Ishikawa (cell line): Measurements from ENCODE around the gene BHMT.
A peak's percentile ranks its signal among the peaks of the same experiment; 100 is the strongest.

Experiments
- CEBPB ChIP-seq: IDR thresholded peaks from 2 replicates; pipeline ENCODE4 v1.6.1; 2012
- CREB1 ChIP-seq: IDR thresholded peaks from 2 replicates; pipeline ENCODE4 v1.6.1; 2012; ENCODE audit warnings: low read depth
- EGR1 ChIP-seq: IDR thresholded peaks from 2 replicates; pipeline ENCODE4 v1.6.1; 2012
- EP300 ChIP-seq: IDR thresholded peaks from 2 replicates; pipeline ENCODE4 v1.6.1; 2012; ENCODE audit warnings: borderline replicate concordance
- FOXM1 ChIP-seq: IDR thresholded peaks from 2 replicates; pipeline ENCODE4 v1.6.1; 2012; ENCODE audit warnings: low read depth, borderline replicate concordance
- NFIC ChIP-seq: IDR thresholded peaks from 2 replicates; pipeline ENCODE4 v1.6.1; 2012
- RAD21 ChIP-seq: IDR thresholded peaks from 2 replicates; pipeline ENCODE4 v1.6.1; 2012; ENCODE audit warnings: low read depth
- TAF1 ChIP-seq: IDR thresholded peaks from 2 replicates; pipeline ENCODE4 v1.6.1; 2012; ENCODE audit warnings: low read depth, mild to moderate bottlenecking
- TCF12 ChIP-seq: IDR thresholded peaks from 2 replicates; pipeline ENCODE4 v1.6.1; 2012; ENCODE audit warnings: low read depth
- TEAD4 ChIP-seq: IDR thresholded peaks from 2 replicates; pipeline ENCODE4 v1.6.1; 2012
- YY1 ChIP-seq: IDR thresholded peaks from 2 replicates; pipeline ENCODE4 v1.6.1; 2012; ENCODE audit warnings: low read depth
- ZBTB7A ChIP-seq: IDR thresholded peaks from 2 replicates; pipeline ENCODE4 v1.6.1; 2012; ENCODE audit warnings: low read depth
- TF ChIP-seq, protein P1 (sequence below): IDR thresholded peaks from 2 replicates; pipeline ENCODE4 v1.6.1; 2012
- TF ChIP-seq, protein P2 (sequence below): IDR thresholded peaks from 2 replicates; pipeline ENCODE4 v1.6.1; 2012; ENCODE audit warnings: low read depth, mild to moderate bottlenecking
- TF ChIP-seq, protein P3 (sequence below): IDR thresholded peaks from 2 replicates; pipeline ENCODE4 v1.6.1; 2012

BHMT gene

GRCh38 chr5:79111387-79111959 lies at the start of gene BHMT:
TSS of gene BHMT (plus strand) at chr5:79111809. CDS start at chr5:79111886, 77 bp downstream.
- TF ChIP-seq, protein P1, sequence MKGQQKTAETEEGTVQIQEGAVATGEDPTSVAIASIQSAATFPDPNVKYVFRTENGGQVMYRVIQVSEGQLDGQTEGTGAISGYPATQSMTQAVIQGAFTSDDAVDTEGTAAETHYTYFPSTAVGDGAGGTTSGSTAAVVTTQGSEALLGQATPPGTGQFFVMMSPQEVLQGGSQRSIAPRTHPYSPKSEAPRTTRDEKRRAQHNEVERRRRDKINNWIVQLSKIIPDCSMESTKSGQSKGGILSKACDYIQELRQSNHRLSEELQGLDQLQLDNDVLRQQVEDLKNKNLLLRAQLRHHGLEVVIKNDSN, result no peak
- TF ChIP-seq TAF1 (no peak), TCF12 (no peak), NFIC (no peak), CREB1 (no peak), ZBTB7A (no peak), EP300 (no peak), YY1 (no peak), TEAD4 (no peak), FOXM1 (no peak), CEBPB (no peak), EGR1 (no peak), RAD21 (no peak)
- TF ChIP-seq, protein P2, sequence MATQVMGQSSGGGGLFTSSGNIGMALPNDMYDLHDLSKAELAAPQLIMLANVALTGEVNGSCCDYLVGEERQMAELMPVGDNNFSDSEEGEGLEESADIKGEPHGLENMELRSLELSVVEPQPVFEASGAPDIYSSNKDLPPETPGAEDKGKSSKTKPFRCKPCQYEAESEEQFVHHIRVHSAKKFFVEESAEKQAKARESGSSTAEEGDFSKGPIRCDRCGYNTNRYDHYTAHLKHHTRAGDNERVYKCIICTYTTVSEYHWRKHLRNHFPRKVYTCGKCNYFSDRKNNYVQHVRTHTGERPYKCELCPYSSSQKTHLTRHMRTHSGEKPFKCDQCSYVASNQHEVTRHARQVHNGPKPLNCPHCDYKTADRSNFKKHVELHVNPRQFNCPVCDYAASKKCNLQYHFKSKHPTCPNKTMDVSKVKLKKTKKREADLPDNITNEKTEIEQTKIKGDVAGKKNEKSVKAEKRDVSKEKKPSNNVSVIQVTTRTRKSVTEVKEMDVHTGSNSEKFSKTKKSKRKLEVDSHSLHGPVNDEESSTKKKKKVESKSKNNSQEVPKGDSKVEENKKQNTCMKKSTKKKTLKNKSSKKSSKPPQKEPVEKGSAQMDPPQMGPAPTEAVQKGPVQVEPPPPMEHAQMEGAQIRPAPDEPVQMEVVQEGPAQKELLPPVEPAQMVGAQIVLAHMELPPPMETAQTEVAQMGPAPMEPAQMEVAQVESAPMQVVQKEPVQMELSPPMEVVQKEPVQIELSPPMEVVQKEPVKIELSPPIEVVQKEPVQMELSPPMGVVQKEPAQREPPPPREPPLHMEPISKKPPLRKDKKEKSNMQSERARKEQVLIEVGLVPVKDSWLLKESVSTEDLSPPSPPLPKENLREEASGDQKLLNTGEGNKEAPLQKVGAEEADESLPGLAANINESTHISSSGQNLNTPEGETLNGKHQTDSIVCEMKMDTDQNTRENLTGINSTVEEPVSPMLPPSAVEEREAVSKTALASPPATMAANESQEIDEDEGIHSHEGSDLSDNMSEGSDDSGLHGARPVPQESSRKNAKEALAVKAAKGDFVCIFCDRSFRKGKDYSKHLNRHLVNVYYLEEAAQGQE, result no peak
- TF ChIP-seq, protein P3, sequence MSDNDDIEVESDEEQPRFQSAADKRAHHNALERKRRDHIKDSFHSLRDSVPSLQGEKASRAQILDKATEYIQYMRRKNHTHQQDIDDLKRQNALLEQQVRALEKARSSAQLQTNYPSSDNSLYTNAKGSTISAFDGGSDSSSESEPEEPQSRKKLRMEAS, result no peak

DNA sequence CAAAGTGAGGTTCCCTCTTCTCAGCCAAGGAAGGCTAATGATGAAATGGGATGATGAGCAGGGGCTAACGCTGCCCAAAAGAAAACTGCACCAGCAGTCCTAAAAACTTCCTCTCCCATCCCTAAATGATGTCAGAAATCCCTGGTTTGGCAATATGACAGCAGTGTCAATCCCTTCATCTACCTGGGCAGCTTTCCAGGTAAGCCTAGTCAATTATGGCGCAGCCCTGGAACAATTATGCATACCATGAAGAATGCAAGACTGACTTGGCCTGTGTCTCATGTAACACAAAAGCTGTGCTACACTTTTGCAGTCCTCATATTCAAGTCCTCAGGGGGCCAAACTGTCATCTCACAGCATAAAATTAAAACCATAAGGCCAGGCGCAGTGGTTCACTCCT lies 49.2 kb upstream of the BHMT start:
- no peak for TF ChIP-seq EGR1
- TF ChIP-seq TEAD4, result 0 out of 2 replicates have a peak, but pooled peaks have one; percentile 17
- TF ChIP-seq NFIC, result peak; percentile 57
- TF ChIP-seq, protein P3, result no peak

DNA sequence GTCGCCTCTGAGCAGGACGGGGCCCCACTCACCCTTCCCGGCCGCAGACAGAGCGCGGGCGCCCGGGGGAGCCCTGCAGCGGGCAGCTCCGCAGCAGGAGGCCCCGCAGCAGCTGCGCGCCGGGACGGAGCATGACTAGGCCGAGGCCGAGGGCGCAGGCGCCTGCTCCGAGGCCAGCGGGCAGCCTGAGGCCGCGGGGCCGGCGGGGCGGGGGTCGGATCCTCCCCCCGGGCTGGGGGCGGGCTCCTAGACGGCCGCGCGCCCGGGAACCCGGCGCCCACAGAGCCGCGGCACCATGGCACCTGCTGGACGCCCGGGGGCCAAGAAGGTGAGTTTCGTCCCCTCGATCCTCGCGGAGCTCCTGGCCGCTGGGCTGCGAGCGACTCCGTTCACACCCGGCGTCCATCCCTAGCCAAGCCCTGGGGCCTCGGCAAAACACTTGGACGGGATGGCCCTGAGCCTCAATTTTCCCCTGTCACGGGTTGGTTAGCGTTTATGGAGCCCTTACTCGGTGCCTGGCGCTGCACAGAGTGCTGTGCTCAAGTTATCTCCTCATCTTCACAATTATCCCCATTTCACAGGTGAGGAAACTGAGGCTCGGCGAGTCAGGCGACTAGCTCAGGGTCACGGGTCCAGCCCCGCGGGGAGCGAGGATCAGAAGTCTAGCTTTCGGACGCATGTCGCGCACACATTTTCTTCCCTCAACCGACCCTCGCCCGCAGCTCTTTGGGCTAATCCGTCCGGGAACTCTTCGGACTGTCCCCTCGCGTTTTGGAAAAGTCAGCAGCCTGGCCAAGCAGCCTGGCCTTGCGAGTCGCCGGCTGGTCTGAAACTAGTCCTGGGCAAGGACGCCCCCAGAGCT lies 41.9 kb upstream of the BHMT start, which contains the start of the genes BHMT2 and DMGDH:
TSS of gene BHMT2 (plus strand) at position 280 of the 862 bp plus-strand sequence. CDS start at position 296, 16 bp downstream.
TSS of gene DMGDH (minus strand) at position 187 of the 862 bp plus-strand sequence. CDS start at position 133, 54 bp downstream.
- TF ChIP-seq TEAD4 (no peak), CREB1 (no peak), EGR1 (no peak), RAD21 (no peak), TCF12 (no peak), YY1 (no peak), CEBPB (no peak), FOXM1 (no peak), TAF1 (no peak)
- TF ChIP-seq, protein P1, result no peak
- TF ChIP-seq, protein P3, result no peak
- TF ChIP-seq, protein P2, result no peak

GRCh38 chr5:79070350-79070667 lies 41.3 kb upstream of the BHMT start:
- TF ChIP-seq EP300 (no peak), TAF1 (no peak), RAD21 (no peak), YY1 (no peak), EGR1 (no peak), ZBTB7A (no peak), CEBPB (no peak), NFIC (no peak), TEAD4 (no peak), CREB1 (no peak), TCF12 (no peak), FOXM1 (no peak)
- TF ChIP-seq, protein P3, result no peak
- TF ChIP-seq, protein P2, result no peak
- TF ChIP-seq, protein P1, result no peak
